ENCODE data around the gene SLCO2A1. TPM values are rescaled to one million over a fixed set of nuclear protein-coding genes. Genes with fewer than 3 reads are reported as not detected.

SLCO2A1 gene
- total and polyA plus RNA-seq, 2 of the 4 experiments (the other 2 are of a cell fraction), result under 0.01 to 1.5 TPM

- intact Hi-C loops (cut with micrococcal nuclease), result no loop called here
- Histone ChIP-seq H2BK15ac (ENCODE audit: low read depth, low read length) (no peak overlapping the region), H3K23ac (ENCODE audit: low read depth, low read length) (no peak overlapping the region), H4K5ac (ENCODE audit: low read depth, low read length) (no peak overlapping the region), H3K9ac (ENCODE audit: low read depth, low read length) (no peak overlapping the region), H3K27ac (ENCODE audit: insufficient read depth, low read length) (no peak overlapping the region), H2BK20ac (ENCODE audit: low read depth, low read length) (no peak overlapping the region), H3K4me1 (ENCODE audit: control insufficient read depth, insufficient read depth, low read length) (0 out of 2 replicates have a peak, but pooled peaks cover 2% of the 10 kb centered on the region), H3K36me3 (ENCODE audit: control insufficient read depth, insufficient read depth, low read length) (no peaks in the 10 kb centered on the region), H3K27me3 (ENCODE audit: control insufficient read depth, insufficient read depth, low read length) (peaks cover 1% of the 10 kb centered on the region; the same call in 1 of the 2 replicates), H3K79me1 (ENCODE audit: low read depth in 1 of 2, low read length in 2 of 2) (no peaks in the 10 kb centered on the region), H3K4ac (ENCODE audit: low read depth, low read length) (no peak overlapping the region), H3K4me3 (ENCODE audit: insufficient read depth, low read depth, low read length) (no peak overlapping the region), H3K14ac (replicated peaks; ENCODE audit: low read depth, low read length) (no peak overlapping the region), H3K18ac (ENCODE audit: low read depth, low read length) (no peak overlapping the region), H3K9me1 (ENCODE audit: insufficient read depth, low read length) (no peaks in the 10 kb centered on the region), H2AK5ac (ENCODE audit: low read depth, low read length) (no peak overlapping the region), H2BK120ac (ENCODE audit: low read depth, low read length) (no peak overlapping the region), H3K9me3 (ENCODE audit: control insufficient read depth, insufficient read depth, low read length) (no peaks in the 10 kb centered on the region), H3K56ac (ENCODE audit: extremely low read depth, insufficient read depth, low read length) (no peak overlapping the region), H4K91ac (ENCODE audit: insufficient read depth, low read depth, low read length) (no peak overlapping the region), H3K4me2 (ENCODE audit: low read depth, low read length) (no peak overlapping the region), H2AK9ac (replicated peaks; ENCODE audit: low read depth, low read length, poor library complexity) (no peak overlapping the region), H4K8ac (ENCODE audit: low read depth in 2 of 2, low read length in 2 of 2) (no peak overlapping the region), H2BK5ac (ENCODE audit: low read depth, low read length, poor library complexity, severe bottlenecking) (no peak overlapping the region), H2AFZ (replicated peaks; ENCODE audit: low read length, poor library complexity) (no peak overlapping the region), H4K20me1 (ENCODE audit: insufficient read depth, low read length) (no peaks in the 10 kb centered on the region)
- ATAC-seq (ENCODE audit: low read depth) (no peak), DNase-seq (no peak)
- 100% methylated on average over 1 of the region's 3 CpGs; no CpG with 5 or more reads in 1 of the 2 experiments for WGBS, 2 experiments (ENCODE audit: extremely low coverage in 2 of 2, insufficient read length in 1 of 2)
- TF ChIP-seq RFX5 (IDR thresholded peaks at IDR 0.05; ENCODE audit: low read depth, low read length) (no peak), POLR2A (IDR thresholded peaks at IDR 0.05; ENCODE audit: low read depth, low read length) (no peak), MXI1 (IDR thresholded peaks at IDR 0.05; ENCODE audit: borderline replicate concordance, low read depth, low read length) (no peak), NFE2L2 (IDR thresholded peaks at IDR 0.05; ENCODE audit: low read depth, low read length) (no peak), SMC3 (IDR thresholded peaks at IDR 0.05; ENCODE audit: low read depth, low read length) (no peak), CEBPB (IDR thresholded peaks at IDR 0.05; ENCODE audit: low read depth, low read length) (no peak), MAFK (IDR thresholded peaks at IDR 0.05; ENCODE audit: low read depth, low read length) (no peak), FOS (IDR thresholded peaks at IDR 0.05; ENCODE audit: low read depth, low read length) (no peak)
- in situ Hi-C loops (cut with MboI; ENCODE audit: low sequenced_read_pairs), result no loop called here
- ChIA-PET CTCF (interaction anchor here (1.1 kb wide), 1 partner anchor 70 kb away, joined by 3 read pairs; no protein-coding TSS in a partner anchor), POLR2A (ENCODE audit: unreplicated experiment) (no interaction called here)
- dilution Hi-C loops (cut with HindIII; ENCODE audit: low sequenced_read_pairs, unreplicated experiment), result no loop called here
- no TSS peak for BruUV-seq (replicated peaks)
Measured at GRCh38 chr3:133992381-133992780, 37.3 kb downstream of the SLCO2A1 start.
